Loucy (cell line): Measurements from ENCODE around the gene NUDT1.

Experiments
- H2AFZ ChIP-seq: fragments of 200-600 bp; sonication (generic); 2 replicates; pipeline ENCODE4 v1.6.0; 2016; ENCODE audit warnings: antibody characterized with exemption, mild to moderate bottlenecking, low read length, moderate library complexity
- H3F3A ChIP-seq: fragments of 200-600 bp; 2 replicates; pipeline ENCODE4 v1.6.0; 2016; ENCODE audit warnings: antibody characterized with exemption, low read depth, mild to moderate bottlenecking
- H3K27me3 ChIP-seq: fragments of 200-600 bp; sonication (generic); 2 replicates; pipeline ENCODE4 v1.6.1; 2014; ENCODE audit warnings: low read length, mild to moderate bottlenecking; ENCODE audit not compliant: insufficient read depth, poor library complexity, severe bottlenecking
- H3K36me3 ChIP-seq: fragments of 200-600 bp; sonication (generic); 2 replicates; pipeline ENCODE4 v1.6.1; 2016; ENCODE audit warnings: low read length; ENCODE audit not compliant: insufficient read depth
- H3K4me1 ChIP-seq: fragments of 200-600 bp; sonication (generic); 2 replicates; pipeline ENCODE4 v1.5.1; 2014; ENCODE audit warnings: low read length, mild to moderate bottlenecking; ENCODE audit not compliant: insufficient read depth, poor library complexity, severe bottlenecking
- H3K4me2 ChIP-seq: fragments of 200-600 bp; sonication (generic); 2 replicates; pipeline ENCODE4 v1.6.0; 2014; ENCODE audit warnings: antibody characterized with exemption, low read length, low read depth, mild to moderate bottlenecking; ENCODE audit not compliant: poor library complexity, severe bottlenecking
- H3K4me3 ChIP-seq: fragments of 200-600 bp; sonication (generic); 2 replicates; pipeline ENCODE4 v1.5.1; 2014; ENCODE audit warnings: low read length, mild to moderate bottlenecking, mixed read lengths; ENCODE audit not compliant: poor library complexity, severe bottlenecking
- H3K79me2 ChIP-seq: fragments of 200-600 bp; sonication (generic); 2 replicates; pipeline ENCODE4 v1.6.1; 2014; ENCODE audit warnings: low read length; ENCODE audit not compliant: insufficient read depth
- H3K9ac ChIP-seq: fragments of 200-600 bp; sonication (generic); 2 replicates; pipeline ENCODE4 v1.6.0; 2014; ENCODE audit warnings: mild to moderate bottlenecking, low read depth, low read length, moderate library complexity; ENCODE audit not compliant: poor library complexity, severe bottlenecking
- H3K9me2 ChIP-seq: fragments of 200-600 bp; sonication (generic); replicated peaks from 2 replicates; pipeline ENCODE4 v1.6.1; 2016; ENCODE audit warnings: low read depth, low read length, mixed read lengths
- H3K9me3 ChIP-seq: fragments of 200-600 bp; sonication (generic); 2 replicates; pipeline ENCODE4 v1.6.1; 2014; ENCODE audit warnings: mild to moderate bottlenecking, antibody characterized with exemption, low read length, low read depth; ENCODE audit not compliant: insufficient read depth
- H4K20me1 ChIP-seq: fragments of 200-600 bp; sonication (generic); 2 replicates; pipeline ENCODE4 v1.6.0; 2014; ENCODE audit warnings: antibody characterized with exemption, low read length, mild to moderate bottlenecking; ENCODE audit not compliant: insufficient read depth, poor library complexity, severe bottlenecking
- CTCF ChIP-seq: fragments of 200-600 bp; sonication (generic); conservative IDR thresholded peaks from 2 replicates; pipeline ENCODE4 v1.5.1; 2014; ENCODE audit warnings: mild to moderate bottlenecking, antibody characterized with exemption, low read length
- EZH2phosphoT487 ChIP-seq: fragments of 200-600 bp; IDR thresholded peaks from 2 replicates; pipeline ENCODE4 v1.6.1; 2018; ENCODE audit warnings: antibody characterized with exemption, mild to moderate bottlenecking, moderate library complexity, borderline replicate concordance

The NUDT1 gene

GRCh38 chr7:2197436-2198155 lies 44.4 kb upstream of the NUDT1 start:
- Histone ChIP-seq H3K4me1 (no peaks in the 10 kb centered on the region), H3K27me3 (no peaks in the 10 kb centered on the region), H3K36me3 (peaks cover 64% of the 10 kb centered on the region; the same call in 1 of the 2 replicates)

GRCh38 chr7:2198206-2198605 lies 43.8 kb upstream of the NUDT1 start:
- Histone ChIP-seq H3K4me1 (no peaks in the 10 kb centered on the region), H3K9me3 (peaks cover 8% of the 10 kb centered on the region; the same call in 1 of the 2 replicates), H3K9me2 (no peaks in the 10 kb centered on the region), H3K9ac (no peak overlapping the region), H2AFZ (no peak overlapping the region), H4K20me1 (no peaks in the 10 kb centered on the region), H3K79me2 (peaks cover 24% of the 10 kb centered on the region; the same call in 1 of the 2 replicates), H3K36me3 (peaks cover 60% of the 10 kb centered on the region; the same call in 1 of the 2 replicates), H3K27me3 (no peaks in the 10 kb centered on the region), H3K4me3 (no peak overlapping the region), H3F3A (no peaks in the 10 kb centered on the region), H3K4me2 (no peak overlapping the region)
- TF ChIP-seq EZH2phosphoT487 (no peak), CTCF (no peak)

More at GRCh38 chr7:2197436-2198155, 44.4 kb upstream of the NUDT1 start:
- Histone ChIP-seq H3K4me2 (no peak overlapping the region), H3K4me3 (no peak overlapping the region), H3K9ac (no peak overlapping the region), H4K20me1 (no peaks in the 10 kb centered on the region), H3K79me2 (peaks cover 24% of the 10 kb centered on the region; the same call in 1 of the 2 replicates), H2AFZ (no peak overlapping the region), H3K9me3 (peaks cover 8% of the 10 kb centered on the region; the same call in 1 of the 2 replicates), H3F3A (no peaks in the 10 kb centered on the region), H3K9me2 (no peaks in the 10 kb centered on the region)
- TF ChIP-seq EZH2phosphoT487 (no peak), CTCF (no peak)

GRCh38 chr7:2198760-2199159 lies 43.3 kb upstream of the NUDT1 start:
- H2AFZ ChIP-seq: no peak overlapping the region
- no peaks in the 10 kb centered on the region for H3K4me1 ChIP-seq
- H3K9me2 ChIP-seq: no peaks in the 10 kb centered on the region
- no peaks in the 10 kb centered on the region for H3K27me3 ChIP-seq
- TF ChIP-seq CTCF: no peak
- no peak for TF ChIP-seq EZH2phosphoT487
- no peaks in the 10 kb centered on the region for H3F3A ChIP-seq
- H3K4me2 ChIP-seq: no peak overlapping the region
- H3K4me3 ChIP-seq: no peak overlapping the region
- H3K36me3 ChIP-seq: peaks cover 55% of the 10 kb centered on the region; the same call in 1 of the 2 replicates
- H4K20me1 ChIP-seq: no peaks in the 10 kb centered on the region
- peaks cover 24% of the 10 kb centered on the region; the same call in 1 of the 2 replicates for H3K79me2 ChIP-seq
- H3K9me3 ChIP-seq: peaks cover 8% of the 10 kb centered on the region; the same call in 1 of the 2 replicates
- H3K9ac ChIP-seq: no peak overlapping the region
